Fibroblast of lung (primary cell): Measurements from ENCODE around the gene MICAL1.

ENCODE experiments used
- CTCF ChIP-seq, 2 donors: IDR thresholded peaks in 1 of 2; conservative IDR thresholded peaks in 1 of 2; 1 replicate in 1 of 2; 2 replicates in 1 of 2; pipeline ENCODE4 v1.5.1; 2011 to 2012; ENCODE audit warnings: low read length in 2 of 2, control low read depth in 1 of 2, inconsistent platforms in 1 of 2, low read depth in 1 of 2, mild to moderate bottlenecking in 1 of 2
- EZH2 ChIP-seq: IDR thresholded peaks from 2 replicates; pipeline ENCODE4 v1.5.1; 2012; ENCODE audit warnings: low read length, control low read depth, mild to moderate bottlenecking; ENCODE audit errors: missing control alignments

GRCh38 chr6:109396046-109396718 is 59.4 kb downstream of the MICAL1 start:
- TF ChIP-seq CTCF (conservative IDR thresholded peaks at IDR 0.05 in 1 of 2, IDR thresholded peaks at IDR 0.05 in 1 of 2; ENCODE audit: low read depth in 1 of 2, low read length in 2 of 2), result no peak
- no peak for TF ChIP-seq EZH2
